A549 (cell line): Measurements from ENCODE around the gene IFNA17. TPM values are rescaled to one million over a fixed set of nuclear protein-coding genes. Genes with fewer than 3 reads are reported as not detected.

Experiments
- ATAC-seq, 2 experiments: fragments of 200-7000 bp in 1 of 2; fragments of >200 bp in 1 of 2; cut with Nextera tagmentation in 1 of 2; cut with Tn5 transposase in 1 of 2; 3 replicates each; pipeline versions ENCODE4 v1.8.0 to v1.9.1; 2018 to 2020; ENCODE audit warnings: mild to moderate bottlenecking in 1 of 2, moderate library complexity in 1 of 2
- CTCF ChIA-PET: fragments of 300-600 bp; sonication (Branson Sonifier 250); formaldehyde crosslinking; extraction: SDS; loops from one replicate; lab custom pipeline; 2021; ENCODE audit warnings: antibody characterized with exemption, inconsistent platforms; lab: Yijun Ruan, JAX
- POLR2A ChIA-PET: fragments of 350-600 bp; formaldehyde crosslinking; extraction: SDS; loops from one replicate; lab custom pipeline; 2021; ENCODE audit warnings: antibody characterized with exemption, inconsistent platforms; lab: Yijun Ruan, JAX
- DNase-seq, 2 experiments: peaks; one replicate each; pipeline versions ENCODE4 v3.0.0 to v3.0.0-alpha.2; 2011 to 2016; ENCODE audit warnings: low read depth in 1 of 2, low spot score in 1 of 2
- FAIRE-seq: peaks from 2 replicates; lab custom pipeline; 2011; peaks lifted over from hg19 to GRCh38; lab: Jason Lieb, UNC
- H3K27ac ChIP-seq, 2 experiments: fragments of >200 bp; sonication (Bioruptor Twin); formaldehyde crosslinking; 3 replicates each; pipeline ENCODE4 v1.5.1; 2016 to 2017
- H3K4me1 ChIP-seq: fragments of >200 bp; sonication (Bioruptor Twin); formaldehyde crosslinking; 3 replicates; pipeline ENCODE4 v1.6.1; 2016
- H3K4me2 ChIP-seq: fragments of >200 bp; sonication (Bioruptor Twin); formaldehyde crosslinking; 3 replicates; pipeline ENCODE4 v1.6.1; 2016
- H3K4me3 ChIP-seq: fragments of >200 bp; sonication (Bioruptor Twin); formaldehyde crosslinking; 3 replicates; pipeline ENCODE4 v1.5.1; 2016
- H3K9me3 ChIP-seq: fragments of >200 bp; sonication (Bioruptor Twin); formaldehyde crosslinking; 3 replicates; pipeline ENCODE4 v1.6.1; 2016
- CHD4 ChIP-seq: fragments of 200-600 bp; sonication (generic); IDR thresholded peaks from 2 replicates; pipeline ENCODE4 v1.6.1; 2016; ENCODE audit warnings: antibody characterized with exemption, mild to moderate bottlenecking, borderline replicate concordance
- CTCF ChIP-seq: fragments of >200 bp; sonication (Bioruptor Twin); formaldehyde crosslinking; IDR thresholded peaks from 3 replicates; pipeline ENCODE4 v1.5.1; 2016
- ELK1 ChIP-seq: fragments of 150-350 bp; IDR thresholded peaks from 2 replicates; pipeline ENCODE4 v1.6.1; 2014; ENCODE audit warnings: low read depth, mild to moderate bottlenecking, low read length
- EP300 ChIP-seq, 2 experiments: fragments of >200 bp; sonication (Bioruptor Twin); formaldehyde crosslinking; IDR thresholded peaks; 2 replicates in 1 of 2; 3 replicates in 1 of 2; pipeline ENCODE4 v1.6.1; 2016 to 2017
- ESRRA ChIP-seq: fragments of 150-350 bp; IDR thresholded peaks from 2 replicates; pipeline ENCODE4 v1.6.1; 2014; ENCODE audit warnings: mild to moderate bottlenecking, low read length, borderline replicate concordance
- FOSB ChIP-seq: fragments of 250-450 bp; sonication (Bioruptor Pico); IDR thresholded peaks from 2 replicates; pipeline ENCODE4 v1.5.0; 2020; ENCODE audit warnings: mild to moderate bottlenecking, moderate library complexity
- GATA3 ChIP-seq: IDR thresholded peaks from 2 replicates; pipeline ENCODE4 v1.6.1; 2012; ENCODE audit warnings: borderline replicate concordance
- HES2 ChIP-seq: fragments of >200 bp; sonication (Bioruptor Twin); formaldehyde crosslinking; IDR thresholded peaks from 2 replicates; pipeline ENCODE4 v1.6.1; 2016
- HOXB13 ChIP-seq: fragments of 250-450 bp; sonication (Bioruptor Pico); IDR thresholded peaks from 2 replicates; pipeline ENCODE4 v1.5.0; 2020; ENCODE audit warnings: low read depth, mild to moderate bottlenecking, moderate library complexity
- NPAS2 ChIP-seq: fragments of 250-450 bp; sonication (Bioruptor Pico); IDR thresholded peaks from 2 replicates; pipeline ENCODE4 v1.8.0; 2022; ENCODE audit warnings: mild to moderate bottlenecking, moderate library complexity, borderline replicate concordance
- NR3C1 ChIP-seq: fragments of >200 bp; sonication (Bioruptor Twin); formaldehyde crosslinking; IDR thresholded peaks from 3 replicates; pipeline ENCODE4 v1.6.1; 2017
- PHF8 ChIP-seq: fragments of 200-600 bp; sonication (generic); IDR thresholded peaks from 2 replicates; pipeline ENCODE4 v1.6.1; 2016; ENCODE audit warnings: low read depth, mild to moderate bottlenecking, antibody characterized with exemption, moderate library complexity, borderline replicate concordance
- RAD21 ChIP-seq, 2 experiments: fragments of >200 bp in 1 of 2; sonication (Bioruptor Twin) in 1 of 2; formaldehyde crosslinking in 1 of 2; IDR thresholded peaks in 1 of 2; conservative IDR thresholded peaks in 1 of 2; 2 replicates in 1 of 2; 3 replicates in 1 of 2; pipeline ENCODE4 v1.6.1; 2012 to 2018; ENCODE audit warnings: inconsistent platforms in 1 of 2
- RARB ChIP-seq: fragments of 250-450 bp; sonication (Bioruptor Pico); IDR thresholded peaks from 2 replicates; pipeline ENCODE4 v1.8.0; 2021; ENCODE audit warnings: mild to moderate bottlenecking, moderate library complexity
- RCOR1 ChIP-seq: fragments of 150-350 bp; IDR thresholded peaks from 2 replicates; pipeline ENCODE4 v1.6.1; 2014; ENCODE audit warnings: antibody characterized with exemption, low read length, low read depth
- REST ChIP-seq: fragments of 200-600 bp; sonication (generic); IDR thresholded peaks from 2 replicates; pipeline ENCODE4 v1.6.1; 2016; ENCODE audit warnings: antibody characterized with exemption, mild to moderate bottlenecking, moderate library complexity
- RFX5 ChIP-seq: fragments of 450-650 bp; IDR thresholded peaks from 2 replicates; pipeline ENCODE4 v1.7.1; 2014; ENCODE audit warnings: antibody characterized with exemption, mild to moderate bottlenecking, moderate library complexity
- SMC3 ChIP-seq: fragments of >200 bp; sonication (Bioruptor Twin); formaldehyde crosslinking; IDR thresholded peaks from 3 replicates; pipeline ENCODE4 v1.6.1; 2018; ENCODE audit warnings: inconsistent platforms
- TFCP2L1 ChIP-seq: fragments of 250-450 bp; sonication (Bioruptor Pico); IDR thresholded peaks from 2 replicates; pipeline ENCODE4 v1.5.0; 2021; ENCODE audit warnings: mild to moderate bottlenecking
- USF2 ChIP-seq: fragments of 450-650 bp; IDR thresholded peaks from 2 replicates; pipeline ENCODE4 v1.6.1; 2014; ENCODE audit warnings: antibody characterized with exemption
- ZNF302 ChIP-seq: fragments of 250-450 bp; sonication (Bioruptor Pico); IDR thresholded peaks from 2 replicates; pipeline ENCODE4 v1.9.0; 2021; ENCODE audit warnings: inconsistent platforms, mild to moderate bottlenecking, moderate library complexity
- ZSCAN20 ChIP-seq: fragments of 250-450 bp; sonication (Bioruptor Pico); IDR thresholded peaks from 2 replicates; pipeline ENCODE4 v1.8.0; 2022; ENCODE audit warnings: mild to moderate bottlenecking, moderate library complexity
- WGBS: methylation state at CpG from one replicate; pipeline ENCODE4 v1.1.6; 2017; ENCODE audit errors: missing lambda C conversion rate; 5-methylcytosine and 5-hydroxymethylcytosine counted together
- polyA plus RNA-seq, 4 experiments: library from polyadenylated mRNA; depleted of rRNA in 3 of 4; stranded (reverse); fragments of >200 nt; fragmentation: RNase III in 1 of 4; extraction: RNeasy Plus Mini Kit Qiagen cat#74134 plus additional on column Dnase treatment in 1 of 4; gene quantifications; 2 replicates in 3 of 4; 3 replicates in 1 of 4; pipeline ENCODE4 v1.2.3, GENCODE V29; 2011 to 2017

IFNA17 gene
- polyA plus RNA-seq, 2 of the 4 experiments (the other 2 are of a cell fraction), result not detected

GRCh38 chr9:21255538-21256212, 27.7 kb upstream of the IFNA17 start:
- no peaks in the 10 kb centered on the region for H3K4me1 ChIP-seq
- no peak overlapping the region for H3K4me2 ChIP-seq
- CTCF ChIA-PET, result interaction anchor here (0.8 to 1.6 kb wide), 5 partner anchors 19 to 200 kb away, joined by 3 to 4 read pairs (median 3); no protein-coding TSS in a partner anchor
- ATAC-seq (no peak), FAIRE-seq (no peak), DNase-seq (no peak)
- WGBS, result 57% methylated on average over 5 of the region's 5 CpGs
- no peaks in the 10 kb centered on the region for H3K9me3 ChIP-seq
- POLR2A ChIA-PET, result no interaction called here
- H3K4me3 ChIP-seq, result no peak overlapping the region
- no peak for TF ChIP-seq HOXB13 (CRISPR knock-in tag)
- TF ChIP-seq HES2, result no peak
- TF ChIP-seq USF2, result no peak
- no peak for TF ChIP-seq RCOR1
- no peak for TF ChIP-seq NR3C1
- TF ChIP-seq REST, result no peak
- TF ChIP-seq NPAS2 (CRISPR knock-in tag), result no peak
- no peak for TF ChIP-seq PHF8
- TF ChIP-seq EP300 (IDR thresholded peaks at IDR 0.05), result no peak
- no peak for TF ChIP-seq CHD4
- TF ChIP-seq ZSCAN20 (CRISPR knock-in tag), result no peak
- no peak for TF ChIP-seq ESRRA
- TF ChIP-seq GATA3, result no peak
- no peak for TF ChIP-seq FOSB (CRISPR knock-in tag)
- TF ChIP-seq RFX5, result no peak
- no peak for TF ChIP-seq ZNF302 (CRISPR knock-in tag)
- TF ChIP-seq ELK1, result no peak
- TF ChIP-seq RARB, result no peak
- H3K27ac ChIP-seq, result no peak overlapping the region

- H3K9me3 ChIP-seq, result no peaks in the 10 kb centered on the region; the same call in 2 of the 3 replicates
- H3K4me1 ChIP-seq, result no peaks in the 10 kb centered on the region
- peak overlapping the region; percentile 48 for H3K4me2 ChIP-seq
- no peak overlapping the region for H3K4me3 ChIP-seq
- H3K27ac ChIP-seq, result no peak overlapping the region
- WGBS, result 0% methylated on average over 3 of the region's 3 CpGs
- ATAC-seq (peak; percentile 90 to 94), DNase-seq (peak; percentile 40 to 42), FAIRE-seq (peak; percentile 76)
- POLR2A ChIA-PET, result no interaction called here
- CTCF ChIA-PET, result interaction anchor here (0.6 to 5.1 kb wide), 20 partner anchors 12 to 1427 kb away, joined by 3 to 40 read pairs (median 6); no protein-coding TSS in a partner anchor
- peak; percentile 64 for TF ChIP-seq CTCF
- peak; percentile 56 to 69 for TF ChIP-seq RAD21 (conservative IDR thresholded peaks at IDR 0.05 in 1 of 2, IDR thresholded peaks at IDR 0.05 in 1 of 2)
- TF ChIP-seq SMC3, result peak; percentile 40; the same call in 2 of the 3 replicates
- TF ChIP-seq TFCP2L1 (CRISPR knock-in tag), result no peak
Measured at GRCh38 chr9:21252721-21253547, 24.9 kb upstream of the IFNA17 start.
